GM12874 (cell line): ENCODE data around the gene NFATC1.

Experiments
- TF ChIP-seq, protein P1 (sequence below): IDR thresholded peaks from 2 replicates; pipeline ENCODE4 v1.5.1; 2011; ENCODE audit warnings: low read depth, mild to moderate bottlenecking, control low read depth, low read length, moderate library complexity; ENCODE audit not compliant: insufficient read depth

NFATC1 gene

GRCh38 chr18:79356435-79356834 is 39.3 kb upstream of the NFATC1 start:
- TF ChIP-seq, protein P1, sequence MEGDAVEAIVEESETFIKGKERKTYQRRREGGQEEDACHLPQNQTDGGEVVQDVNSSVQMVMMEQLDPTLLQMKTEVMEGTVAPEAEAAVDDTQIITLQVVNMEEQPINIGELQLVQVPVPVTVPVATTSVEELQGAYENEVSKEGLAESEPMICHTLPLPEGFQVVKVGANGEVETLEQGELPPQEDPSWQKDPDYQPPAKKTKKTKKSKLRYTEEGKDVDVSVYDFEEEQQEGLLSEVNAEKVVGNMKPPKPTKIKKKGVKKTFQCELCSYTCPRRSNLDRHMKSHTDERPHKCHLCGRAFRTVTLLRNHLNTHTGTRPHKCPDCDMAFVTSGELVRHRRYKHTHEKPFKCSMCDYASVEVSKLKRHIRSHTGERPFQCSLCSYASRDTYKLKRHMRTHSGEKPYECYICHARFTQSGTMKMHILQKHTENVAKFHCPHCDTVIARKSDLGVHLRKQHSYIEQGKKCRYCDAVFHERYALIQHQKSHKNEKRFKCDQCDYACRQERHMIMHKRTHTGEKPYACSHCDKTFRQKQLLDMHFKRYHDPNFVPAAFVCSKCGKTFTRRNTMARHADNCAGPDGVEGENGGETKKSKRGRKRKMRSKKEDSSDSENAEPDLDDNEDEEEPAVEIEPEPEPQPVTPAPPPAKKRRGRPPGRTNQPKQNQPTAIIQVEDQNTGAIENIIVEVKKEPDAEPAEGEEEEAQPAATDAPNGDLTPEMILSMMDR: no peak

DNA sequence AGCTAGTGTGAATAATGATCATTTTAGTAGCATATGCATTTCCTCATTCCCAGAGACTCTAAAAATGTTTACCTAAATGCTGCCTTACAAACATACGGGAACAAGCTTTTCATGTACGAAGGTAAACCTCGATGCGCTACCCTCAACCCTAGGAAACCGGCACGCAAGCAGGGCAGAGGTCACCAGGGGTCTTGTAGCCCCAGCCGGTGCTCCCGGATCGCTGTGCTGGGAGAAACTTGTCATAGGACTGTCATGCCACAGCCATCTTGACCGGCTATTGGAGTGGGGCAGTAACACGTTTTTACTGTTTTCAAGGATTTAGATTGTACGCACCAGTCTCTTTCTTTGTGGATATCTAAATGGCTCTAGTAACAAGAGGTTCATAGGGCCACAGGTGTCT is 34.8 kb upstream of the NFATC1 start:
- TF ChIP-seq, protein P1: no peak

- TF ChIP-seq, protein P1: no peak
These were observed 33.8 kb upstream of the NFATC1 start for GRCh38 chr18:79361766-79362522.

DNA sequence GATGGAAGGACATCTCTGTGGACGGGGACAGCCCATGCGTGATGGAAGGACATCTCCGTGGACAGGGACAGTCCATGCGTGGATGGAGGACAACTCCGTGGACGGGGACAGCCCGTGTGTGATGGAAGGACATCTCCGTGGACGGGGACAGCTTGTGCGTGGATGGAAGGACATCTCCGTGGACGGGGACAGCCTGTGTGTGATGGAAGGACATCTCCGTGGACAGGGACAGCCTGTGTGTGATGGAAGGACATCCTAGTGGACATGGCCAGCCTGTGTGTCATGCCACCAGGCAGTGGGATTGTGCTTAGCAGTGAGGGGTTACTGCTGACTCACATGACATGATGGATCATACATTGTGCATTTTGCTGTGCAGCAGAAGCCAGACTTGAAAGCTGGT is 30.0 kb upstream of the NFATC1 start:
- TF ChIP-seq, protein P1: no peak

DNA sequence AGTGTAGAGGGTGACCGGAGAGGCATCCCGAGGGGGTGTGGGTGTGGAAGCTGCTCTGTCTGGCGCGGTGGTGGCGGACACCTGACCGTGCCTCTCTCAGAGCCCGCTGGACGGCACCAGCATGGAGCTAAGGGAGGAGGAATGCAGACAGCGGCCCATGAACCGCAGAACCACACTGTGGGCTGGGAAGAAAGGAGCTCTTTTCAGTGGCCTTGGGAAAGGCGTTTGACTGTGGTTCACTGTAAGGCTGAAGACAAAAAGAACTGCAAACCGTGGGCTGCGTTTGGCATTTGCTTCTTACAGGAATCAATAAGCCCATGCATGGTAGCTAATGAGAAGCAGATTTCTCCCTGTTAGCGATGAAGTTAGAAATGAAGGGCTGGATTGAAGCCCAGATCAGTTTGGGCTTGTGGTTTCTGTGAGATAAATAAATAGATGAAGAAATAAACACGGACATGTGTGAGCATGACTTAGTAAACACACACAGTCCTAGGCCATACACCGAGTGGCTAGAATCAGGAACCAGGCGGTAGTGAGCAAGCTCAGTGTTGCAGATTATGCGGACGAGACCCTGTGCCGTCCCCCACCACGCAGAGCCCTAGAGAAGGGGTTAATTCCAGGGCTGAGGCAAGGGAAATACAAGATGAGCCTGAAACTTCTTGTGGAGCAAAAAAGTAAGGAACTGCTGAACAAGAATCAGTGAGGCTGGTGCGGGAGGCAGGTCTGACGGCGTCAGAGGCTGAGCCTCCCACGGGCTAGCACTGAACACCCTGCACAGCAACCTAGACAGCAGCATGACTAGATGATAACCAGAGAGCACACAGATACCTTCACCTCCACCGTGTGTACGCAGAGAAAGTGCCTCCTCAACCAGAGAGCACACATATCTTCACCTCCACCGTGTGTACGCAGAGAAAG is 29.3 kb upstream of the NFATC1 start:
- TF ChIP-seq, protein P1: no peak

GRCh38 chr18:79367480-79367879 is 28.2 kb upstream of the NFATC1 start:
- TF ChIP-seq, protein P1: no peak

DNA sequence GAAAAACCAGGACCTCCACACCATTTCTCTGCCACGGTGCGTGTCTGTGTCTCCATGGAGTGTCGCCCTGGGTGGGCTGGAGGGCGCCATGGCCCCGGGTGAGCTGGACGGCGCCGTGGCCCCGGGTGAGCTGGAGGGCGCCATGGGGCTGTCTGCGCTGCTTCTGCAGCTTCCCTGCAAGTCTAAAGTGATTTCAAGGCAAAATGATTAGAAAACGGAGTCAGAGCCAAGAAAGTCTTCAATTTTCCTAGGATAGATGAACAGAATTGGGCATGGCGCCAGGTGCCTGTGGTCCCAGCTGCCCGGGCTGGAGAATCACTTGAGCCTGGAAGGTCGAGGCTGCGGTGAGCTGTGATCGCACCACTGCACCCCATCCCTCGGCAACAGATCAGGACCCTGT is 27.7 kb upstream of the NFATC1 start:
- TF ChIP-seq, protein P1: no peak
